ENCODE measurements around the gene SNAPC4. TPM values are rescaled to one million over a fixed set of nuclear protein-coding genes. Genes with fewer than 3 reads are reported as not detected.

SNAPC4 gene
- total RNA-seq, 4 donors from 2014 or later, result 5.9 to 9.9 (median 9.6) TPM

GRCh38 chr9:136375096-136375495 lies 24.9 kb downstream of the SNAPC4 start:
- DNase-seq (ENCODE audit: low spot score in 2 of 2), result no peak
- no peak for TF ChIP-seq POLR2A (IDR thresholded peaks at IDR 0.05)
- no peak for TF ChIP-seq CTCF (IDR thresholded peaks at IDR 0.05)
- H3K4me3 ChIP-seq (ENCODE audit: low read depth, poor library complexity, severe bottlenecking), result no peak overlapping the region
- intact Hi-C loops (cut with DNase I; ENCODE audit: low total_unique reads), result no loop called here
- WGBS, 2 donors, result 87 to 91% methylated on average over 12 of the region's 12 CpGs

DNA sequence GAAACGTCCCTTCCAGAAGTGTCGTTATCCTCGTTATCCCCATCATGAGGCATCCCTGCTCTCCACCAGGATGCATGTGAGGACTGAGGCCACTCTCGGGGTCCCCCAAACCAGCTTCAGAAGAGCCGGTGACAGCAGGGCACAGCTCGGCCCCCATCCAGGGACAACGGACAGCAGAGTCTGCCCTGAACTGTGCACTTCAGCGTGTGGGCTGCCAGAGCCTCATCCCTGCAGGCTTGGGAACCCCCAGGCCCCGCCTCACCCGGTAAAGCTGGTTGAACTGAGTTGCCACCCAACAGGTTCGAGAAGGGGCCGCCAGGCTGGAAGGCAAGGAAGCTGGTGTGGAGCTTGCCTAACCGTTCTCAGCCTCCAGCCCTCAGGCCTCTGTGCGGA lies 25.8 kb downstream of the SNAPC4 start:
- 60 to 67% methylated on average over 13 to 14 of the region's 14 CpGs for WGBS, 2 donors
- DNase-seq (ENCODE audit: low spot score in 2 of 2), result no peak
- TF ChIP-seq POLR2A (IDR thresholded peaks at IDR 0.05) (no peak), CTCF (IDR thresholded peaks at IDR 0.05) (no peak)
- intact Hi-C loops (cut with DNase I; ENCODE audit: low total_unique reads), result no loop called here
- H3K4me3 ChIP-seq (ENCODE audit: low read depth, poor library complexity, severe bottlenecking), result no peak overlapping the region

DNA sequence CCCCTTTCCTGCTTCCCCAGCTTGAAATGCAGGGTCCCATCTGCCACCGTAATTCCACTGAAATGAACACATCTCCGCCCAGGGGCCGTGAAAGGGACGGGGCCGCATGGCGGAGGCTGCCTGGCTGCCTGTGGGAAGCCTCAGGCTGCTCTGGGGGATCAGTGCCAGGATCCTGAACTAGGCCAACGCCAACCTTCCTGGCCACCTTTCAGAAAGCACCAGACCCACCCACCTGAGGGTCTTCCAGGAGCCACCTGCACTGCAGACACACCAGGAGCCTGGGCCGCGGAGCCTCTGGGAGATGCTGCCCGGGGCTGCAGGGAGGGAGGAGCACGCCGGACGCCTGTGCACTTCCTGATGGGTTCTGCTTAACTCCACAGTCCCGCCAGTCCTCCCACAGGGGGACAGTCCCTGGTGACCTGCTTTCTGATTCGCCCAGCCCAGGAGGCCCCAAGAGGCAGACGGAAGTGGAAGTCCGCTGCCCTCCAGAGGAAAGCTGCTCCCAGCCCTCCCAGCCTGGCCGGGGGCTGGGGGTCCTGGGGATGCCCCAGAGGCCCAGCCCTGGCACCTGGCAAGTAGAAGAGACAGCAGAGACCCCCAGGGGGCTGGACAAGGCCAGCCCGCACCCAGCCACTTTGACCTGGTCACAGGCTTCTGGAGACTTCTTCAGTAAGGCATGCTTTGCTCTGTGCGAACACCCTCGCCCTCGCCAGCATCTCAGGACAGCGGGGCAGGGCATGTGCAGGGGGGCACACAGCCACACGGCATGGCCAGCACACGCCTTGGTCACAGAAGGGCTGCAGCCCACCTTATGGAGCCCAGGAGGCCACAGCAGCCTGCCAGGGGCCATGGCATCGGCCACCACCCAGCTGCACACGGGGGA lies 26.4 kb downstream of the SNAPC4 start, which contains the start of gene CARD9:
CARD9 (minus strand) TSS at position 370 of the 883 bp plus-strand sequence. CDS start 1,591 bp downstream, outside the sequence.
- 43 to 50% methylated on average over 22 of the region's 27 CpGs for WGBS, 2 donors
- peak within 1 kb of the TSS; percentile 11 for H3K4me3 ChIP-seq (ENCODE audit: low read depth, poor library complexity, severe bottlenecking)
- TF ChIP-seq POLR2A (IDR thresholded peaks at IDR 0.05), result no peak
- no peak for TF ChIP-seq CTCF (IDR thresholded peaks at IDR 0.05)
- no peak for DNase-seq (ENCODE audit: low spot score in 2 of 2)
- intact Hi-C loops (cut with DNase I; ENCODE audit: low total_unique reads), result no loop called here

GRCh38 chr9:136372561-136373299 lies 27.2 kb downstream of the SNAPC4 start:
- no peak for DNase-seq (ENCODE audit: low spot score in 2 of 2)
- intact Hi-C loops (cut with DNase I; ENCODE audit: low total_unique reads), result no loop called here
- WGBS, 2 donors, result 17 to 31% methylated on average over 18 to 19 of the region's 21 CpGs
- H3K4me3 ChIP-seq (ENCODE audit: low read depth, poor library complexity, severe bottlenecking), result peak overlapping the region; percentile 11
- TF ChIP-seq POLR2A (IDR thresholded peaks at IDR 0.05) (no peak), CTCF (IDR thresholded peaks at IDR 0.05) (no peak)

DNA sequence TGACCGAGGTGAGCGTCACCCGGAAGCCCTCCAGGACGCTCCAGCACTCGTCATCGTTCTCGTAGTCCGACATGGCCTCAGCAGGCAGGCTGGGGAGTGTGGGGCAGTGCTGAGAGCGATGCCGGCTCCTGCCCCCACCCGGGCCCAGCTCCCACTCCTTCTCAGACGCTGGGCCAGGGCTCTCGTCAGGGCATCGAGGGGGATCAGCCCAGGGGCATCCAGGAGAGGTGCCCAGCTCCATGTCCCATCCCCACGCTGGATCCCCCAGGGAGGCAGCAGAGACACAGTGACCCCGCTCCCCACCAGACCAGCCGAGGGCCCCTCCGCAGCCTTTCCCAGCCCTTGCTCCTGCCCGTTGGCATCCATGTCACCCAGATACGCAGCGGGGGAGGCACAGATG lies 28.0 kb downstream of the SNAPC4 start:
- 89 to 90% methylated on average over 19 to 21 of the region's 21 CpGs for WGBS, 2 donors
- H3K4me3 ChIP-seq (ENCODE audit: low read depth, poor library complexity, severe bottlenecking), result no peak overlapping the region

More for the DNA sequence above, 28.0 kb downstream of the SNAPC4 start:
- no peak for DNase-seq (ENCODE audit: low spot score in 2 of 2)
- intact Hi-C loops (cut with DNase I; ENCODE audit: low total_unique reads), result no loop called here
- TF ChIP-seq POLR2A (IDR thresholded peaks at IDR 0.05) (no peak), CTCF (IDR thresholded peaks at IDR 0.05) (no peak)
